HG03108 (cell line): ENCODE data around the gene ZNF32.
A peak's percentile ranks its signal among the peaks of the same experiment; 100 is the strongest.

ENCODE experiments used
- ATAC-seq: cut with Tn5 transposase; IDR thresholded peaks from one replicate; pipeline ENCODE4 v1.9.1; 2021; ENCODE audit warnings: moderate library complexity; ENCODE audit not compliant: unreplicated experiment

ZNF32 gene

DNA sequence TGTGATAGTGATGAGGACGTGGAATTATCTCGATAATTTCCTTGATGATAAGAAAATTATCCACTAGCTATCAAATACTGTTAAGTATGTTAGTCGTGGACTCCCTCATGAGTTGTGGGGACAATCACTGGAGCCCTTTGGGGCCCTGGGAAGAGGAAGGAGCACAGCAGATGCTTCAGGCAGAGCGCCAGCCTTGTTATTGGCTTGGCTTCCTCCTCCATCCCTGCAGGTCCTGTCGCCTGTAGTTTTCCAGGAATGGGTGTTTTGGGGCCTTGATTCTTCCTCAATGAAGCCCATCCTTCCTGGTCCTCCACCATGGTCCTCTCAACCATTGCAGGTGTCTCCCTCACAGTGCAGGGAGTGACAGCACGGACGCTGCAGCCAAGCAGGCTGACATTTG lies 32.5 kb upstream of the ZNF32 start:
- ATAC-seq = no peak

DNA sequence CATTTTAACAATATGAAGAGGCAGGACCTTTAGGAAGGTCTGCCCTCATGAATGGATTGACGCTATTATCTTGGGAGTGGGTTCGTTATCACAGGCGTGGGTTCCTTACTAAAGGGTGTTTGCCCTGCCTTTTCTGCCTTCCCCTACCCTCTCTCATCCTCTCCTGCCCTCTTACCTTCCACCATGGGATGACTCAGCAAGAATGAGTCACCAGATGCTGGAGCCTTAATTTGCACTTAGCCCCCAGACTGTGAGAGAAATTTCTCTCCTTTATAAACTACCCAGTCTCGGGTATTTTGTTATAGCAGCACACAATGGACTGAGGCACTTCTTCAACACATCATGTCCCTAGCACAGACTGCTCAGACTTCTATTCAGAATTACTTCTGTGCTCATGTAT lies 31.4 kb upstream of the ZNF32 start:
- ATAC-seq = no peak

DNA sequence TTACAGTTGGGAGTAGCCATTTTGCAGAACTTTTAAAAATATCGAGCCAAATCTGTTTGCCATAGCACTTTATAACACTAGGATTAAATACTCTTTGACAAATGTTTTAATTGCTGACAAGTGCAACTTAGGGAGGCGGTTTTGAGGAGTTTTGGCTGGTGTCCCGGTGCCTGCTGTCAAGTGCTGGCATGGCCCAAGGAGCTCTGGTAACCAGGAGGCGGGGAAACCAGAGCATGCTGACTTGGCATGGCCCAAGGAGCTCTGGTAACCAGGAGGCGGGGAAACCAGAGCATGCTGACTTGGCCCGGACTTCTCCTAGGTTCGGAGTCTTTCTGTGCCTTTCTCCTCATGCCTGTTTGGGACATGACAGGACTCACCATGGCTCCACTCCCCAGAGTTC lies 30.8 kb upstream of the ZNF32 start:
- no peak for ATAC-seq

DNA sequence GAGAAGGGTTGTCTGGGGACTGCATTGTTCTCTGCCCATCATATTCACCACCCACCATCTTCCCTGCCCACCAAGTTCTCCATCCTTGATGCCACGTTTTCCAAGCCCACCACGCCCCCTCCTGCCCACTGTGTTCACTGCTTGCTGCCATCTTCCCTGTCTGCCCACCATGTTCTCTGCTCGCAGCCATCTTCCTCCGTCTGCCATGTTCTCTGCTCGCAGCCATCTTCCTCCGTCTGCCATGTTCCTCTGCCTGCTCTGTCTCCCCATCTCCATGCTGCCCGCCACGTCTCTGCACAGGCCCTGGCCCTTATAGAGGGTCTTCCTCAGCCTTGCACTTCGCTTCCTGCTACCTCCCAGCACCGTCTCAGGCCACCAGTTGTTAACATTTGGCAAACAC lies 30.0 kb upstream of the ZNF32 start:
- no peak for ATAC-seq

DNA sequence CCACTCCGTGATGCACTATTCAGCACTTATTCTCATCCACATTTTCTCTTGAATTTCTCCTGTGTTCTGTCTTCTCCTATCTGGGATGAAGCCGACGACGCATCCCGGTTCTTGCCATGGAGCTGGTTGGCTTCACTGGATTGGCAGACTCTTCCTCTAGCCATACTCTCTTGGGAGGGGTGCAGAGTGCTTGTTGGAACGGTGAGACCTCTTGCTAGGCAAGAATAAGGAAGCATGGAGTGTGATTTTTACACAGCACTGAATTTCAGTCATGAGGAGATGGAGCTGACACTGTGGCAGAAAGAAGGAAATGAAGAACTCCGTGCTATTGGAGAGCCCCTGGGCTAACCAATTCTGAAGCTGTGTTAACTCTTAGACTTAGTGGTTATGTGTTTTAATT lies 28.2 kb upstream of the ZNF32 start:
- no peak for ATAC-seq

DNA sequence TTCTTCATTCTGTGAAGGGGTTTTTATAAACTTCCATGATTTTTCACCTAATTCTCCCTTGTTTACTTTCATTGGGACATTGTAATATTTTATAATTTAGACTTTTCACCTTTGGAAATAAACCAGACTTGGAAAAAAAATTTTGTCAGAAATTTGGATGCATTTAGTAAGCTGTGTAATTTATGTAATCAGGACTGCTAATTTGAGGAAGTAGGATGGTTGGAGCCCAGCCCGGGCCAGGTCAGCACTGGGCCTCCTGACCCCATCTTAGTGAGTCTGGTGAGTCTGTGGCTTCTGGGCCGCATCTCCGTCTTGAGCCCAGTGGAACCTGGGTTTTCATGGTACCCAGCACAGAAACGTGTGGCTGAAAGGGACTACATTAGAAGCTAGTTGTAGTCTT lies 27.6 kb upstream of the ZNF32 start:
- no peak for ATAC-seq

DNA sequence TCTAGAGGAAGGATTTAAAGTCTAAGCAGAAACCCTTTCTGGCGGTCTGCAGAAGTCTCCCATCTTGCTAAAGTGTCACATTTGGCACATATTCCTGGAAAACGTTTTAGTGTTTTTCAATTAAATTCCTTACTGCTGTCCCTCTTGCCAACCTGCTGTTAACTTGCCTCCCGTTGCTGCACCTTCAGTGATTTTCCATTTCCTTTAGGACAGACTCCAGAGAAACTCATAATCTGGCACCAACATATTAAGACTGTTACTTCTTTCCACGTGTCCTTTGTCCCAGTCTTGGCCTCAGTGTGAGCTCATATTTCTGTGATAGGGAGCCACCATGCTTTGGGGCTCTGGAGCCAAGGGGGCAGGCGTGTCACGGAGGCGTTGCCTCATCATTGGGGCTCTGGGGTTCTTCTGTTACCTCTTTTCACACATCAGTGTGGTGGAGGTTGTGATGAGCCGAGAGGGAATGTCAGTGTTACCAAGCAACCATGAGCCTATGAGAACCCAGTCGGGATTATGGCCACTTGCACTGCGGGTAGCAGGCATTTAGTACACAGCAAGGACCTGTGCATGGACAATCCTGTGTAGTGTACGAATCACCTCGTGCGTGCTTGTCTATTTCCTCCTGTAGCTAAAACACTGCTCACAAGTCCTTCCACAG lies 26.0 kb upstream of the ZNF32 start:
- ATAC-seq = no peak

DNA sequence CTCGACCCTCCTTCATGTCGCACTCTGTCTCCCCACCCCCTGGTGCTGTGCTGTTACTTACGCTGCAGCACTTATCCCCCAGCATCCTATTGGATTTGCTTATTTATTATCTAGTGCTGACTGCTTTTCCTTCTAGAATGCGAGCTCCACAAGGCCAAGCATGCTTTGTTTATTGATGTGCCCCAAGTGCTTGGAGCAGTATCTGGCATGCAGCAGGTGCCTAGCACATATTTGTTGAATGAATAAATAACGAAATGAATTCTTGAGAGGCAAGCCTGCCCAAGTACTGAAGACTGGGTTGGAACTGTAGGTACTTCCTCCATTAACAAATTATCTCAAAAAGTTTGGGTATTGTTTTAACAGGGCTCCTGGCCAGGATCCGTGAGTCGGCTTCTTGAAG lies 24.8 kb upstream of the ZNF32 start:
- no peak for ATAC-seq

DNA sequence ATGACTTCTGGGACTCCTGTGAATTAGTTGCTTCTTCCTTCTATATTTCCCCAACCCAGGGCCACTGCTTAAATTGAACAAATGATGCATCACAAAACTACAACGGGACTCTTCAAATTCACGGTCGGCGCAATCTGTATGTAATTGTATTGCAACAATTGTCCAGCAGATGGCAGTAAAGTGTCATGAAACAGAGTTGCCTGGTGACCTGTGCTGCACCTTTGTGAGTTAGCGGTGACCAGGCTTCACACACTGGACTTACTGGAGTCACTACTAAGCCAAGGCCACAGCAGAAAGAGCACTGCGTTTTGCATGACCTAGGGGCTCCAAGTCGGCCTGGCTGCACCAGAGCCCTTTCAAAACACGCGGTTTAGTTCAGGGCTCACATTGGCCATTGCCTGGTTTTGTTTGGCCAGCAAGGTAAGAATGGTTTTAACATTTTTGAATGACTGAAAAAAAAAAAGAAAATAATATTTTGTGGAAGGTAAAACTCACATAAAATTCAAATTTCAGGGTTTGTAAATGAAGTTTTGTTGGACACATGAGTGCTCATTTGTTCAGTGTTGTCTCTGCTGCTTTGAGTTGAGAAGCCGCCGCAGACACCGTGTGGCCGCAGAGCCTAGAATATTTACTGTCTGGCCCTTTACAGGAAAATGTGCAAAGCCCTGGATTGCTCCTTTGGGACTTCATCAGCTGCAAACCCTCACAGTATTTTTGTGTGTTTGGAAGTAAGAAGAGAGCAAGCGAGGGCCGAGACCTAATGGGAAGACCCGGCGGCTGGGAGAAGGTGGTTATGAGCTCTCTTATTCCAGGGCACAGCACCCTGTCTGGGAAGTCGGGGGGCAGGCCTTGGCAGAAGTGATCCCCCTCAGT lies 23.2 kb upstream of the ZNF32 start:
- ATAC-seq = peak; percentile 54

DNA sequence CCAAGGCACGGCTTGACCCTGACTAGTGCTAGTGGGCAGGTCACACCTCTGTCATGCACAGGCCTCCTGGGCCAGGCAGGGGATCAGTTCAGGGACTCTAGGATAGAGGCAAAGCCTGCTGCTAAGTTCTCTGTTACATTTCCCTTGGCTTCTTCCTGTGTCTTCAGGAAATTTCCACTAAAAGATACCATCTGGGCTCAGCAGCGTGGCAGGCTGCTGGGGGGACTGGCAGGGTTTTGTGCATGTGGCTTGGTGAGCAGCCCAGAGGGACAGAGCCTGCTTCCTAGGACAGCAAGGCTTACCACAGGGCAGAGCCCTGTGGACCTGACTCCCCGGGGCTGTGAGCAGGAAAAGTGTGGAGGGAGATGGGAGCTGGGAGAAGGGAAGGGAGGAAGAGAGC lies 20.7 kb upstream of the ZNF32 start:
- no peak for ATAC-seq

DNA sequence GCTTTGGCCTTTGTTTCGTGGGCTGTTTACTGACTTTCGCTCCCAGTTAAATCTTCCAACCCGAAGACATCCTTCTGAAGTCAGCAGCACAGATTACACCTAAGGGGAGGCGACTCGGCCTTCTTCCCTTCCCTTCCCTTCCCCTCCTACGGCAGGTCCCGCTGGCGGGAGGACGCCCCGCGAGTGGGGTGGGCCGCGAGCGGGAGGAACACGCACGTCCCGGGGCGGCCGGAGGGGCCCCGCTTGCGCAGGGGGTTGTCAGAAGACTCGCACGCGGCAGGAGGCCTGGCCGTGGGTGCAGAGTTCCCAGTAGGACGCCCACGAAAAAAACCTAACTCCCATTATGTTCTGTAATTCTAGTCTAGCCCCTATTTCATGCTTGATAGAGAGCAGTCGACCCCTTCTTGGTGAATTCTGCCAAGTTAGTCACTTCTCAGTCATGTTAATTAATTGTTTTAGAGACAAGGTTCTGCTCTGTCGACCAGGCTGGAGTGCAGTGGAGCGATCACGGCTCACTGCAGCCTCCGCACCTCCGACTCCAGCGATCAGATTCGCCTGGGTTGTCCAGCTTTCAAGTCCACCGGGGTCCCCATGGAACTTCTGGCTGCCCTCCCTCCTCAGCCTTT lies 19.2 kb upstream of the ZNF32 start:
- no peak for ATAC-seq

DNA sequence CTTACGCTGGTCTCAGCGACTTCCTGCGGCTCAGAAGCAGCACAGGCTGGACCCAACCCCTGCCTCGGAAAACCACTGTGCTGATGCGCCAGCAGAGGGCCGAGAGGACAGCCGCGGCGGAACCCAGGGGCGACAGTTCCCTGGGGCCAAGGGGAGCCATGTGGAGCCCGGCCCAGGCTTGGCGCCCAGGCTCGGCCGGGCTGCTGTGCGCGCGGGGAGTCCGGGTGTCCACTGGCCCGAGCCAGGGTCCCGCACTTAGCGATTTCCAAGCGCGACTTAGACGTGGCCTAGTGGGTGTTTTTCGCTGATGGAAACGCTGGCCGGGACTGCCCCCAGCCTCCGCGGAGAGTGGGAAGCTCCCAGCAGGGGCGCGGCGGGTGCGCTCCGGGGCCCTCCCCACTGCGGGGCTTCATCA lies 18.6 kb upstream of the ZNF32 start:
- no peak for ATAC-seq

DNA sequence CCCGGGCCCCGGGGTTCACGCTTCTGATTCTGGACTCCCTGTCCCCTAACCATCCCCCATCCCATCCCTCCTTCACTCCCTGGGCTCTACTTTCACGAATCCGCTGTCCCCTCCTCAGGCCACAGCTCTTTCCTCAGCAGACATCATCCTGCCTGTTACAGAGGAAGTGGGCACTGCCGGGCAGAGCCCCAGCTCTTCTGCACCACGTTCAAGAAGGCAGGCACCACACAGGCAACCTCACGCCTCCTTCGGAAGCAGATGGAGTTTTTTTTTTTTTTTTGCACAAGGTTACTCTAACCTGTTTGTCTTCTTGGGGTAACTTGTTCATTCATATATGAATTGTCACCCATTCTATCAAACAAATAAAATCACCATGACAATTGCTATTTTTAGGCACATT lies 17.9 kb upstream of the ZNF32 start:
- no peak for ATAC-seq

DNA sequence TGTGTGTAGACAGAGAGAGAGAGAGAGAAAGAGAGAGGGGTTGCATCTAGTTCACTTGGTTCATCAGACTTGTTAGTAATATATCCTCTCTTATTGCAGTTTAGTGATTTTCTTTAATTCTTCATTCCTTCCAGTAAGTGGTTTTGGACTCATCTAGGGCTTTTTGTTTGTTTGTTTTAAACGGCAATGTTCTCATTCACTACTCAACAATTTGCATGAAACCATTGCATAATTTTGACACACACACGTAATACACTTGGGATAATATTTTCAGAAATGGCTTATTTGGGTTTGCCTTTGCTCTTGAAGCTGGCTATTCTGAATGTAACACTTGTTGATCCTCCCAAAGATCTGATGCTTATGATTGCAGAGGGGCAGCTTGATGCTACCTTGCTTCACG lies 16.4 kb upstream of the ZNF32 start:
- ATAC-seq = no peak

DNA sequence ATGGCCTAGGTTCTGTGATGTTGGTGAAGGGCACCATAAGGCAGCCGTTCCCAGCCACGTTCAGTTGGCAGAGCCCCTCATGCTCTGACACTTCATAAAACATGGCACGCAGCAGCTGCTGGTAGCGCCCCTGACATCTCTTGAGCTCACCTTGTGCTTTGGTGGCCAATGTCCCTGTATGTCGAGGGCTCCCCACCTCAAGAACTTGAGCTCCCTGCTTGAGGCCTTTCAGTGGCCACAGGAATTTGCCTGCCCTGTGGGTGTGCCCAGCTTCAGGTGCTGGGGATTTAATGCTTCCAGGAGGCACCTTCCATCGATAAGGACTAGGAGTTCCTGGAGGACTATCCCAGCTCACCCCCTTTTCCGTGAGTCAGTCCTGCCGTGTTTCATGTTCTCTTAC lies 9.5 kb upstream of the ZNF32 start:
- ATAC-seq = no peak

DNA sequence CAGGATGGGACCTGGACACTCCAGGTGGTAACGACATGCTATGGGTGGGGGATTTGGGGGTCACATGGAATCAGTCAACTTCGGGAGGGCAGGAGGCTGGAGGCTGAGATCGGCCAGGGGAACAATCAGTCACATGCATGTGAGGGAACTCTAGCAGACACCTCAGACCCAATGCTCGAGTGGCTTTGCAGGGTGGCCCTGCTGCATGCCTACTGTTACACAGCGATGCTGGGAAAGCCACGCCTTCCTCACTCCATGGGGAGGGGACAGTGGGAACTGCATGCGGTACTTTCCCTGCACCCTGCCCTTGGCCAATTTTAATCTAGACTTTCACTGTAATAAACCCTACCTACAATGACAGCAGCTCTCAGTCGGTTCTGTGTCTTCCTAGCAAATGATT lies 6.6 kb upstream of the ZNF32 start:
- no peak for ATAC-seq

DNA sequence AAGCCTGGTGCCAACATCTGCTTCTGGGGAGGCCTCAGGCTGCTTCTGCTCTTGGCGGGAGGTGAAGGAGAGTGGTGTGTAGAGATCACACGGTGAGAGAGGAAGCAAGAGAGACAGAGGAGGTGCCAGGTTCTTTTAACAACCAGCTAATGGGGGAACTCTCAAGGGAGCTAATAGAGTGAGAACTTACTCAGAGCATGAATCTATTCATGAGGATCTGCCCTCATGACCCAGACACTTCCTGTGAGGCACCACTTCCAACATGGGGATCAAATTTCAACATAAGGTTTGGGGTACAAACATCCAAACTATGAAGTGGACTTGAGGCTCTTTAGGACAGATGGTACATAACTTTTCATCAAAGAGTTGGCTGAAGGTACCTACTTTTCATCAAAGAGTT lies 5.1 kb upstream of the ZNF32 start:
- no peak for ATAC-seq

DNA sequence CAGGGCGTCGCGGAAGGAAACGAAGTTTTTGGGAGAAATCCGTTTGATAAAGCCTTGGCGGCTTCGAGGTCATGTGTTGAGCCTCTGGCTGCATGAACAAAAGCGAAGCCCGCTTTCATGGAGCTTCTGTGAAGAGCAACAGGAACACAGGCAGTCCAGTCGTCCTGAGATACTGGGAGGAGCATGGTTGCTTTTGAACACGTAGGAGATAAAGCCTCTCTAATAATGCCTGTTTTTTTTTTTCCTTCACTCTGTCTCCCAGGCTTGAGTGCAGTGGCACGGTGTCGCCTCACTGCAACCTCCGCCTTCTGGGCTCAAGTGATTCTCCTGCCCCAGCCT lies 473 bp upstream of the ZNF32 start:
- no peak for ATAC-seq

DNA sequence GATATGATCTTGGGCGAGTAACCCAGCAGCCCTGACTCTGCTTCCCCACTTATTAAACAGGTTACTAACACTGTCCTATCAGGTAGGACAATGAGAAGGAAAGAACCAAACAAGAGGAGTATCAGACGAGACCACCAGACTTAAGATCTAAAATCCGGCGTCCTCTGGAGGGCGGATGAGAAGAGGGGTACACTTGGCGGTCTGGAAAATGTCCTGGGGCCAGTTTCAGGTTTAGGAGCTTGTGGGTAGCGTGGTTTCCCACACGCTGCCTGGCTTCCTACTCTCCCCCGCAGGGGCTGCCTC lies 635 bp downstream of the ZNF32 start:
- no peak for ATAC-seq

DNA sequence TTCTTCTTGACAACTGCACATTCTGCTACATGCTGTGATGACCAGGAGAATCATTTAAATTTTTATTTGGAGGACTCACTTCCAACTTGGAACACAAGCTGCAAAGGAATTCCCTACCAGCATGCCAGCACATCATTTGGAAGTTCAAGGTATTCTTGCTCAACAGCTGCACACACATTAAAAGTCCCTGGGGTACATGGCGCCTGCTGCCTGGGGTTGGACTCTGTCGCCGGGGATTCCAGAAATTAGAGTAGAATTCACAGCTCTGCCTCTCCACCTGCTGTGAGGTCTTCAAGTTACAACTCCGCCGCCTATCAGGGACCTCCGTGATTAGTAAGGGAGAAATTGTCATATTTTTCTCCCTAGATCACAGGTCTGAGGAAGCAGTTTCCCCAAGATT lies 1.1 kb downstream of the ZNF32 start:
- no peak for ATAC-seq

DNA sequence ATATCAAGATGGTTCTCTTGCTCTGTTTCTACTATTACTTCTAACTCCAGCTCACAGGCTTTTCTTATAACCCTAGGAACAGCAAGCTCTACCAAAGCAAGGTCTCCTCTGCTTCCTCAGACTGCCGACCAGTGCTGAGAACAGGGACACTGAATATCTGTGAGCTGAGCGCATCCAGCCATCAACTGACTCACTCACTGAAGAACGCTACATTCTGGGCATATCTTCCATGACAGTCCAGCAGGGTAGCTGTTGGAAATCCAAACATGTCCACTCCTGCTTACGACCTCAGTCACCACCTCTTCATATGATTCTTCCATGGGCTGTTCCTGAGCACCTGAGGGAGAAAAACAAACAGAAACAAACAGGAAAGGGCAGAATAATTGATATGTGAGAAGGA lies 2.8 kb downstream of the ZNF32 start:
- no peak for ATAC-seq

DNA sequence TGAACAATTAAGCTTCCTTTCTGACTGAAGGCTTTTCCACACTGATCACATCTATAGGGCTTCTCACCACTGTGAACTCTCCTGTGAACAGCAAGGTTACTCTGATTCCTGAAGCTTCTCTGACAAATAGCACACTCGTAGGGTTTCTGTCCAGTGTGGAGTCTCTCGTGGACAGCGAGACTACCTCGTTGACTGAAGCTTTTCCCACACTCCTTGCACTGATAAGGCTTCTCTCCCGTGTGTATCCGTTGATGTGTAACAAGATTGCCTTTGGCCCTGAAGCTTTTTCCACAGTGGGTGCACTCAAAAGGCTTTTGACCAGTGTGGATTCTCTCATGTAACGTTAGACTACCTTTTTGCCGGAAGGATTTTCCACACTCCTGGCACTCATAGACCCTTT lies 4.4 kb downstream of the ZNF32 start:
- no peak for ATAC-seq

DNA sequence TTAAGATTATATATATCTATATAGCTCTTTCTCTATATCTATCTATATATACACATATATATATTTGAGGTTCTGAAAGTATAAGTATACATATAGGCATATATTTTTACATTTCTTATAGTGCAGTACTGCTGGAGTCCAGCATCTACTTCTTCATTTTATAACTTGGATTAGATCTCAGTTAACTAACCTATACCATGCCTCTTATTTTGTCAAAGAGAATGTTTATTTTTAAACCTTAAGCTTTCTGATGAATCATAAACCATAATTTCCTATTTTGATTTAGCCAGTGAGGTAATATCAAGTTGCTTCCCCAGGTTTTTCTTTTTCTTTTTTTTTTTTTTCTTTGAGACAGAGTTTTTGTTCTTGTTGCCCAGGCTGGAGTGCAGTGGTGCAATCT lies 8.1 kb downstream of the ZNF32 start:
- no peak for ATAC-seq
